SK-N-SH treated with all-trans-retinoic acid at 6 μM for 48 hours (cell line): Measurements from ENCODE around the gene CABS1.

Experiments
- CSDC2 ChIP-seq: fragments of 250-450 bp; sonication (Bioruptor Pico); IDR thresholded peaks from 2 replicates; pipeline ENCODE4 v1.5.0; 2020; ENCODE audit warnings: mild to moderate bottlenecking, moderate library complexity
- OSR1 ChIP-seq: fragments of 250-450 bp; sonication (Bioruptor Pico); IDR thresholded peaks from 2 replicates; pipeline ENCODE4 v1.8.0; 2022; ENCODE audit warnings: moderate library complexity, mild to moderate bottlenecking, inconsistent platforms
- SNAI2 ChIP-seq: fragments of 250-450 bp; sonication (Bioruptor Pico); IDR thresholded peaks from 2 replicates; pipeline ENCODE4 v1.5.0; 2020; ENCODE audit warnings: mild to moderate bottlenecking, moderate library complexity
- ZFP3 ChIP-seq: fragments of 250-450 bp; sonication (Bioruptor Pico); IDR thresholded peaks from 2 replicates; pipeline ENCODE4 v1.5.0; 2020; ENCODE audit warnings: mild to moderate bottlenecking, moderate library complexity

DNA sequence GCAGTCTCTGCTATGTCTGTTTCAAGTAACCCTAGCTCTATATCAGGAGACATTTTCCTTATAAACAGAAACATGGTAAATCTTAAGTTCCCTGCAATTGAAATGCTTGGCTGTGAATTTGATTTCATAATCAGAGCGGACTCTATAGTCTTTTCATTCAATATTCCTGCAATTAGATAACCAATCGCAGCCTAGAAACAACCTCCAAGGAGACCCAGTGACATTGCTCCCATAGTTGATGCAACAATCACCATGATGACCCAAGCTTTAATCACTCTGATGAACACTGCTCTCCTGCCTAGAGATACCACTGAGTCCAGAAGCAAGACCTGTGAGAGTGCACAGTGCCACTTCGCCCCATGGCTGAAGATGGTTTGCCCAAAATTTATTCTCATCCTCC is at the start of gene CABS1:
- no peak for TF ChIP-seq OSR1 (CRISPR knock-in tag)
- TF ChIP-seq ZFP3 (CRISPR knock-in tag), result no peak
- TF ChIP-seq SNAI2 (CRISPR knock-in tag), result no peak
- TF ChIP-seq CSDC2 (CRISPR knock-in tag), result no peak
